B cell (primary cell): ENCODE results near the gene SWT1. TPM values are rescaled to one million over a fixed set of nuclear protein-coding genes. Genes with fewer than 3 reads are reported as not detected.

Experiments used
- ATAC-seq: fragments of 200-7000 bp; cut with Tn5 transposase; one replicate; pipeline ENCODE4 v1.10.0; 2021; ENCODE audit warnings: low read depth, mild to moderate bottlenecking, moderate number of reproducible peaks, moderate library complexity
- CTCF ChIA-PET: fragments of 350-600 bp; sonication (Branson Sonifier 250); formaldehyde crosslinking; loops from one replicate; lab custom pipeline; 2021; ENCODE audit warnings: antibody characterized with exemption, inconsistent platforms; lab: Charles Lee
- POLR2A ChIA-PET: fragments of 350-600 bp; sonication (Branson Sonifier 250); formaldehyde crosslinking; loops from one replicate; lab custom pipeline; 2021; ENCODE audit warnings: antibody characterized with exemption; lab: Charles Lee
- DNase-seq: peaks from one replicate; pipeline ENCODE4 v3.0.0; 2013
- H2AFZ ChIP-seq: 2 replicates; pipeline ENCODE4 v1.6.1; 2012; ENCODE audit warnings: mild to moderate bottlenecking, low read depth, low read length; ENCODE audit not compliant: insufficient read depth, poor library complexity, severe bottlenecking
- H3K27ac ChIP-seq, 2 donors: 1 replicate in 1 of 2; 2 replicates in 1 of 2; pipeline ENCODE4 v1.5.1; 2012 to 2013; ENCODE audit warnings: low read length in 2 of 2, mild to moderate bottlenecking in 2 of 2, moderate library complexity in 1 of 2
- H3K27me3 ChIP-seq, 4 experiments: fragments of 200-600 bp in 1 of 4; sonication (generic) in 1 of 4; replicated peaks in 1 of 4; 1 replicate in 2 of 4; 2 replicates in 2 of 4; pipeline versions ENCODE4 v1.6.1 to v1.7.0; 2013 to 2016; ENCODE audit warnings: low read length in 3 of 4, mild to moderate bottlenecking in 2 of 4, mixed read lengths in 1 of 4, moderate library complexity in 1 of 4; ENCODE audit not compliant: insufficient read depth in 4 of 4, control insufficient read depth in 3 of 4; ENCODE audit errors: control extremely low read depth in 1 of 4
- H3K36me3 ChIP-seq, 2 experiments: replicated peaks in 1 of 2; 1 replicate in 1 of 2; 2 replicates in 1 of 2; pipeline versions ENCODE4 v1.6.1 to v1.7.1; 2013; ENCODE audit warnings: low read length in 1 of 2; ENCODE audit not compliant: insufficient read depth in 2 of 2, control insufficient read depth in 1 of 2; ENCODE audit errors: control extremely low read depth in 1 of 2, extremely low read depth in 1 of 2
- H3K4me1 ChIP-seq, 2 donors: fragments of 200-600 bp in 1 of 2; sonication (generic) in 1 of 2; 1 replicate in 1 of 2; 2 replicates in 1 of 2; pipeline versions ENCODE4 v1.5.1 to v1.6.1; 2013 to 2017; ENCODE audit warnings: low read length in 2 of 2; ENCODE audit not compliant: control insufficient read depth in 2 of 2, insufficient read depth in 2 of 2
- H3K4me2 ChIP-seq: replicated peaks from 2 replicates; pipeline ENCODE3; 2012; ENCODE audit warnings: mild to moderate bottlenecking, low read depth, low read length; ENCODE audit not compliant: poor library complexity, severe bottlenecking
- H3K4me3 ChIP-seq, 5 experiments: fragments of 200-600 bp in 1 of 5; sonication (generic) in 1 of 5; 1 replicate in 3 of 5; 2 replicates in 2 of 5; pipeline versions ENCODE4 v1.5.1 to v1.7.0; 2011 to 2016; ENCODE audit warnings: low read length in 4 of 5, mild to moderate bottlenecking in 4 of 5, low read depth in 2 of 5, control low read depth in 1 of 5, moderate library complexity in 1 of 5; ENCODE audit not compliant: insufficient read depth in 1 of 5; ENCODE audit errors: control extremely low read depth in 1 of 5, extremely low read depth in 1 of 5
- H3K79me2 ChIP-seq: fragments of 200-600 bp; sonication (generic); one replicate; pipeline ENCODE4 v1.6.0; 2016; ENCODE audit warnings: low read length; ENCODE audit not compliant: control insufficient read depth, insufficient read depth
- H3K9ac ChIP-seq: fragments of 200-600 bp; sonication (generic); 2 replicates; pipeline ENCODE4 v1.6.1; 2017; ENCODE audit warnings: mild to moderate bottlenecking, low read length, moderate library complexity
- H3K9me3 ChIP-seq, 3 donors: one replicate each; pipeline versions ENCODE4 v1.6.1 to v1.7.1; 2013; ENCODE audit warnings: low read length in 2 of 3; ENCODE audit not compliant: control insufficient read depth in 2 of 3, insufficient read depth in 1 of 3; ENCODE audit errors: control extremely low read depth in 1 of 3
- H4K20me1 ChIP-seq: 2 replicates; pipeline ENCODE4 v1.6.0; 2012; ENCODE audit warnings: mild to moderate bottlenecking, low read length; ENCODE audit not compliant: insufficient read depth, control insufficient read depth, poor library complexity, severe bottlenecking
- H3K27ac Mint-ChIP-seq: one replicate; pipeline ENCODE4 v1.8.0; 2021; ENCODE audit warnings: mixed read lengths
- H3K27me3 Mint-ChIP-seq: one replicate; pipeline ENCODE4 v1.8.0; 2021; ENCODE audit warnings: mixed read lengths
- H3K4me1 Mint-ChIP-seq: one replicate; pipeline ENCODE4 v1.8.0; 2021; ENCODE audit warnings: mixed read lengths
- H3K4me3 Mint-ChIP-seq: one replicate; pipeline ENCODE4 v1.8.0; 2021; ENCODE audit warnings: mixed read lengths
- H3K9me3 Mint-ChIP-seq: one replicate; pipeline ENCODE4 v1.8.0; 2022; ENCODE audit warnings: mixed read lengths; ENCODE audit not compliant: insufficient read depth
- CTCF ChIP-seq: fragments of 200-600 bp; IDR thresholded peaks from one replicate; pipeline ENCODE4 v1.8.0; 2022; ENCODE audit warnings: antibody characterized with exemption, mild to moderate bottlenecking
- EZH2 ChIP-seq: IDR thresholded peaks from 2 replicates; pipeline ENCODE4 v1.6.1; 2012; ENCODE audit warnings: borderline replicate concordance, low read depth, mild to moderate bottlenecking, moderate library complexity, low read length; ENCODE audit not compliant: insufficient read depth, poor library complexity, severe bottlenecking
- WGBS: methylation state at CpG from one replicate; pipeline ENCODE4 v1.1.5; 2013; ENCODE audit warnings: missing lambda C conversion rate; ENCODE audit not compliant: insufficient coverage; 5-methylcytosine and 5-hydroxymethylcytosine counted together
- intact Hi-C: fragments of 100-400 bp; cut with micrococcal nuclease; formaldehyde crosslinking; loops from one replicate; pipeline ENCODE4 v1.10.0; 2022
- polyA plus RNA-seq: library from polyadenylated mRNA; depleted of rRNA; stranded (reverse); fragments of >200 nt; gene quantifications from 2 replicates; pipeline ENCODE4 v1.2.3, GENCODE V29; 2012
- total RNA-seq, 2 donors: library from RNA; stranded (reverse); fragments of 120-200 nt in 1 of 2; gene quantifications; 1 replicate in 1 of 2; 2 replicates in 1 of 2; pipeline versions ENCODE4 v1.2.3 to v1.2.4, GENCODE V29; 2013 to 2022

SWT1 gene
- total and polyA plus RNA-seq, 2 donors (not counting 1 experiment from before 2014, with no cell fraction given): 2.1 to 8.5 TPM

- no peak overlapping the region for H3K27ac Mint-ChIP-seq
- H3K27ac ChIP-seq: no peak overlapping the region
- H3K4me1 Mint-ChIP-seq: no peaks in the 10 kb centered on the region
- H3K4me1 ChIP-seq: no peaks in the 10 kb centered on the region
- intact Hi-C loops: no loop called here
- no peaks in the 10 kb centered on the region for H3K27me3 Mint-ChIP-seq
- no peaks in the 10 kb centered on the region for H3K27me3 ChIP-seq
- ATAC-seq (no peak), DNase-seq (no peak)
- ChIA-PET POLR2A (no interaction called here), CTCF (no interaction called here)
- no peaks in the 10 kb centered on the region for H3K36me3 ChIP-seq
- H3K9ac ChIP-seq: no peak overlapping the region
- no peak overlapping the region for H3K4me3 ChIP-seq
- H3K9me3 ChIP-seq: no peaks in the 10 kb centered on the region
- TF ChIP-seq CTCF: no peak
- H2AFZ ChIP-seq: no peak overlapping the region
- H3K79me2 ChIP-seq: no peaks in the 10 kb centered on the region
- H4K20me1 ChIP-seq: no peaks in the 10 kb centered on the region
- no peak overlapping the region for H3K4me3 Mint-ChIP-seq
- WGBS: no CpG with 5 or more reads among the region's 2 CpGs
- H3K4me2 ChIP-seq: no peak overlapping the region
- H3K9me3 Mint-ChIP-seq: no peaks in the 10 kb centered on the region
These were observed 100.9 kb downstream of the SWT1 start for GRCh38 chr1:185257950-185258208.

- no peak overlapping the region for H3K4me2 ChIP-seq
- intact Hi-C loops: no loop called here
- no peak overlapping the region for H3K27ac Mint-ChIP-seq
- H4K20me1 ChIP-seq: no peaks in the 10 kb centered on the region
- WGBS: no CpG with 5 or more reads among the region's 1 CpG
- no peak overlapping the region for H3K4me3 ChIP-seq
- TF ChIP-seq CTCF (no peak), EZH2 (no peak)
- H3K4me1 Mint-ChIP-seq: no peaks in the 10 kb centered on the region
- H3K4me3 Mint-ChIP-seq: no peak overlapping the region
- no peaks in the 10 kb centered on the region for H3K27me3 ChIP-seq
- no peak overlapping the region for H3K9ac ChIP-seq
- DNase-seq: no peak
- no peaks in the 10 kb centered on the region for H3K9me3 ChIP-seq
- no peaks in the 10 kb centered on the region for H3K79me2 ChIP-seq
- H3K4me1 ChIP-seq: no peaks in the 10 kb centered on the region
- ATAC-seq: no peak
- no peak overlapping the region for H2AFZ ChIP-seq
- H3K27ac ChIP-seq: no peak overlapping the region
- no peaks in the 10 kb centered on the region for H3K9me3 Mint-ChIP-seq
- ChIA-PET CTCF (no interaction called here), POLR2A (no interaction called here)
- no peaks in the 10 kb centered on the region for H3K36me3 ChIP-seq
- H3K27me3 Mint-ChIP-seq: no peaks in the 10 kb centered on the region
These were observed 101.7 kb downstream of the SWT1 start for GRCh38 chr1:185258676-185259075.
